ENCODE data around the gene NUDT3.
"Not testable (repeated sequence)": the region's sequence is repeated elsewhere in the genome, so short reads cannot be mapped to it uniquely, and the experiment has no call there.

Gene NUDT3

GRCh38 chr6:34259529-34260069 lies 132.9 kb downstream of the NUDT3 start:
- no peak for DNase-seq (ENCODE audit: low read depth in 2 of 2)

DNA sequence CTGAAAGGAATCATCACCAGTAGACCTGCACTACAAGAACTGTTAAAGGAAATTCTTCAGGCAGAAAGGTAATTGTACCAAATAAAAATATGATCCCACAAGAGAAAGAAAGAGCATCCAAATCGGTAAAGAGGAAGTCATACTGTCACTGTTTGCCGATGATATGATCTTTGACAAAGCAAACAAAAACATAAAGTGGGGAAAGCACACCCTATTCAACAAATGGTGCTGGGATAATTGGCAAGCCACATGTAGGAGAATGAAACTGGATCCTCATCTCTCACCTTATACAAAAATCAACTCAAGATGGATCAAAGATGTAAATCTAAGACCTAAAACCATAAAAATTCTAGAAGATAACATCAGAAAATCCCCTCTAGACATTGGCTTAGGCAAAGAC lies 140.1 kb downstream of the NUDT3 start:
- DNase-seq (ENCODE audit: low read depth in 2 of 2): not testable (repeated sequence)

- no peak for DNase-seq (ENCODE audit: low read depth in 2 of 2)
These were observed 142.8 kb downstream of the NUDT3 start for GRCh38 chr6:34249469-34250261.

GRCh38 chr6:34248727-34249468 lies 143.6 kb downstream of the NUDT3 start, which contains the start of gene SMIM29:
SMIM29 (minus strand) TSS chr6:34249006; CDS start chr6:34247791, 1,215 bp downstream.
- DNase-seq (ENCODE audit: low read depth in 2 of 2): peak; percentile 96 to 97

DNA sequence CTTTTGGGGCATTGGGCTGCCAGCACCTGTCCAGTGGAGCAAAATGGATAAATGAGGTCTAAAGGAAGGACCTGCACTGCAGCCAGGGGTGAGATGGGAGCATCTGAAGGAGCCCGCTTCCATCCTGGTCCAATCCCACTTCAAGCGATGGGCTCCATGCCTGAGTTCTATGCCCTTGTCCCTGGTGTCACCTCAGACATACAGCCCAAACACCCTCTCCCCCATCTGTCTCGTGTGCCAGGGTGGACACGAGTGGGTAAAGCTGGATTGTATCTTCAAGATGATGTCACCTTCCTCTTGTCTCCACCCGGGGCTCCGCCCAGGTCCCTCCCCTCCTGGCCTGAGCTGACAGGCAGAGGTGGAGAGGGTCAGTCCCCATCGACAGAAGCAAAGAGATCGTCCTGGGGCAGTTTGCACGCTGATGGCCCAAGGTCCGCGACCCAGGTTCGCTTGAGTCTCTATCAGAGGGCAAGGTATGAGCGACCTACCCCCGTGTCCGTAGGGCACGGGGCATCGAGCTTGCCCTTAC lies 144.2 kb downstream of the NUDT3 start:
- DNase-seq (ENCODE audit: low read depth in 2 of 2): no peak

- DNase-seq (ENCODE audit: low read depth in 2 of 2): no peak
These were observed 144.8 kb downstream of the NUDT3 start for GRCh38 chr6:34247481-34248197.

DNA sequence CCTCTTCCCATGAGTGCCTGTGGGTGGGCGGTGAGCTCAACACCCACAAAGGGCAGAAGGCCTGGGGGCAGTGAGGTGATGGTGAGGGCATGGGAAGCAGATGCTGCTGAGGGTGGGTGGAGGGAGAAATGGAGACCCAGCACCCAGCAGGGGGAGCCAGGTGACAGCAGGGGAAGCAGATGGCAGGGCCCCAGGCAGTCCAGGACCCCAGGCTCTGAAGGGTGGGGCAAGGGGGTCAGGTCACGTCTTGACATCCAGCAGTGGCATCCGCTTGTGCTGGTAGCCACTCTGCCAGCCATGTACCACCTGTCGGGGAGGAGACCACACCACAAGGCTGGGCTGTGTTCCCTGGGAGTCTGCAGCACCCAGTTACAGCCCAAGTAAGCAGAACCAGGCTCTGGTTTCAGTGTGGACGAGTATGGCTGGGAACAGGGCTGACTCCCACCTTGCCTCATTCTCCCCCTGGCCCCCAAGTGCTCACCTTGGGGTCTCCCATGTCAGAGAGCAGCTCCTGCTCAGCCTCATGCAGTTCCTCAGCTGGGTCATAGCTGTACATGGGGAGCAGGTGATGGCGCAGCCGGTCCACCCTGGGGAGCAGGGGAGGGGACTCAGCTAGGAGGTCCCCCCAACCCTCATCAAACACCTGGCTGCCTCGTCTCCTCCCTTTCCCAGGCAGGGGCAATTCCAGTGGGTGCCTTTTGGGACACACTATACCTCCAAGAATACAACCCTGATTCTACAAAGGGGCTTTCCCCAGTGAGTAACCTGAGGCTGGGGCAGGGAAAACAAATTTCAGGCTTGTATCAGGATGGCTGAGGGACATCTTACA lies 145.7 kb downstream of the NUDT3 start:
- no peak for DNase-seq (ENCODE audit: low read depth in 2 of 2)

GRCh38 chr6:34246249-34246562 lies 146.3 kb downstream of the NUDT3 start:
- DNase-seq (ENCODE audit: low read depth in 2 of 2): no peak

DNA sequence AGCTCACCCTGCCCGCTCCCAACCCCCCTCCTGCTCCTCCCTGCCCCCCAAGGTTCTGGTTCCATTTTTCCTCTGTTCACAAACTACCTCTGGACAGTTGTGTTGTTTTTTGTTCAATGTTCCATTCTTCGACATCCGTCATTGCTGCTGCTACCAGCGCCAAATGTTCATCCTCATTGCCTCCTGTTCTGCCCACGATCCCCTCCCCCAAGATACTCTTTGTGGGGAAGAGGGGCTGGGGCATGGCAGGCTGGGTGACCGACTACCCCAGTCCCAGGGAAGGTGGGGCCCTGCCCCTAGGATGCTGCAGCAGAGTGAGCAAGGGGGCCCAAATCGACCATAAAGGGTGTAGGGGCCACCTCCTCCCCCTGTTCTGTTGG lies 146.7 kb downstream of the NUDT3 start:
- DNase-seq (ENCODE audit: low read depth in 2 of 2): not testable (repeated sequence)

DNA sequence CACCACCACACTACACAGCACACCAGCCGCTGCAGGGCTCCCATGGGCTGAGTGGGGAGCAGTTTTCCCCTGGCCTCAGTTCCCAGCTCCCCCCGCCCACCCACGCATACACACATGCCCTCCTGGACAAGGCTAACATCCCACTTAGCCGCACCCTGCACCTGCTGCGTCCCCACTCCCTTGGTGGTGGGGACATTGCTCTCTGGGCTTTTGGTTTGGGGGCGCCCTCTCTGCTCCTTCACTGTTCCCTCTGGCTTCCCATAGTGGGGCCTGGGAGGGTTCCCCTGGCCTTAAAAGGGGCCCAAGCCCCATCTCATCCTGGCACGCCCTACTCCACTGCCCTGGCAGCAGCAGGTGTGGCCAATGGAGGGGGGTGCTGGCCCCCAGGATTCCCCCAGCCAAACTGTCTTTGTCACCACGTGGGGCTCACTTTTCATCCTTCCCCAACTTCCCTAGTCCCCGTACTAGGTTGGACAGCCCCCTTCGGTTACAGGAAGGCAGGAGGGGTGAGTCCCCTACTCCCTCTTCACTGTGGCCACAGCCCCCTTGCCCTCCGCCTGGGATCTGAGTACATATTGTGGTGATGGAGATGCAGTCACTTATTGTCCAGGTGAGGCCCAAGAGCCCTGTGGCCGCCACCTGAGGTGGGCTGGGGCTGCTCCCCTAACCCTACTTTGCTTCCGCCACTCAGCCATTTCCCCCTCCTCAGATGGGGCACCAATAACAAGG lies 147.3 kb downstream of the NUDT3 start:
- DNase-seq (ENCODE audit: low read depth in 2 of 2): not testable (repeated sequence)

- DNase-seq (ENCODE audit: low read depth in 2 of 2): peak in 1 of 2 donors; percentile 67
These were observed 148.3 kb downstream of the NUDT3 start for GRCh38 chr6:34243901-34244884.

GRCh38 chr6:34243131-34243771 lies 149.2 kb downstream of the NUDT3 start:
- DNase-seq (ENCODE audit: low read depth in 2 of 2): no peak

DNA sequence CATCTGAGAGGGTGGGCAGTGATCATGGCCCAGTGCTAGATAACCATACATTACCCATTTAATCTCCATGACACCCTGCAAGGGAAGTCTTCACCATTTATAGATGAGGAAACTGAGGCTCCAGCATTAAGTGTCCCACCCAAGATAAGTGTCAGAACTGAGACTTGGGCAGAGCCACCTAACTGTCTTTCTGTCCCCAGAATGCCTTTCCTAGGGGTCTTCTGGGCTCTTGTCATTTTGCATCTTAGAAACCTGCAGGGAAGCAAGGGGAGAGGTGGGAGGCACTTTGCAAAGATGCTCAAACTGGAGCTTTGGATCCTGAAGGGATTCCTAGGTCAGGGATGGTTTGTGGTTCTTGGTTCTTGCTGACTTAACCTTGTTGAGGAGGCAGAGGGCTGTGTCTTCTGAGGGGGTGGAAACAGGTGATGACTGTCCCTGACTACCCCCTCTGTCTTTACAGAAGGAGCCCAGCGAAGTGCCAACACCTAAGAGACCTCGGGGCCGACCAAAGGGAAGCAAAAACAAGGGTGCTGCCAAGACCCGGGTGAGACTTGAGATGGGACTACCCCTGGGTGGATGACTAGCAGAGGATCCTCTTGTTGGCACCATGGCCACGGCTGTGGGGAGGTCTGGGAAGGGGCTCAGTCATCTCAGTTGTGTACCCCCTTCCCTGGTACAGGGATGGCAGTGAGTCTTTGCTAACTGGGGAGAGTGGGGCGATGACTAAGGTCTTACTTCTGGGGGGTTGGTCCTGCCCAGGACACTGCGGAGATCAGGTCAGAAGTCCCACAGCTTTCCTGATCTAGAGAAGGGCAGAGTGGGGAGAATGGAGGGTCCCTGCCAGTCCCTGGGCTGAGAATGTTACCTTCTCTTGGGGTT lies 150.0 kb downstream of the NUDT3 start:
- no peak for DNase-seq (ENCODE audit: low read depth in 2 of 2)

DNA sequence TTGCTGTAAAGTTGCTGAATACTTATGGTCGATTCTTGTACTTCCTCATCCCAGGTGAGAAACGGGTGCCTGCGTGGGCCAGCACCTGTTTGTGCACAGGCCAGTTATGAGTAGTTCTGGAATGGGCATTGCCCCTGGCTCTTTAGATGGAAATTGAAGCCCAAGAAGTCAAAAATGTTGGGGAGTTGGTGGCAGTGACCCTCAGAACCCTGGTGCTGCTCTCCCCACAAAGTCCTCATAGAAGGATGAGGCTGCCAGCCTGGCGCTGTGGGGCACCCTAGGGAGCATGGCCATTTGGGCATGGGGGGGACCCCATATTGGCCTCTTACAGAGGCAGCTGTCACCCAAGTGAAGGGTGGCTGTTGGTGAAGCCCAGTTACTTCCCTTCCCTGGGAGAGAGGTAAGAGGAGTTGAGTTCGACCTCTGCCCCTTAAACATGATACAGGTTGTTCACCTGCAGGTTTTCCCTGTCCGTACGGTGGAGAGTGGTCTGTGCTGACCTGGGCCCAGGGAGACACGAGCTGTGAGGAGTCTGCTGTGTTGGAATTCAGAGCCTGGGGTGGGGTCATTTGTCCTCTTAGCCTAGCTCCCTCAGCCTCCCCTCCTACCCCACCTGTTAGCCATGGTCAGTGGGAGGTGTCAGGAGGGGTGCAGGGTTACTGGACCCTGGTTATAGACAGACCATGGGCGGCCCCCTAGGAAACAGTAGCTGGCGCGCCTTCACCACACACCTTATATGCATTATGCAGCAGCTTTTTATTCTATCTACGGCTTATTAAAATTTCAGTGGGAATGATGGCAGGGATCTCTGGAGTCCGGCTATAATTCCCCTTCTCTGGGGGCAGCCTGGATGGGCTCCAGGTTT lies 150.9 kb downstream of the NUDT3 start:
- DNase-seq (ENCODE audit: low read depth in 2 of 2): no peak

GRCh38 chr6:34240329-34241248 lies 151.9 kb downstream of the NUDT3 start:
- no peak for DNase-seq (ENCODE audit: low read depth in 2 of 2)

GRCh38 chr6:34239893-34240292 lies 152.6 kb downstream of the NUDT3 start:
- no peak for DNase-seq (ENCODE audit: low read depth in 2 of 2)

All from stimulated activated CD8-positive, alpha-beta memory T cell treated with anti-CD3 and anti-CD28 coated beads, Interleukin-2, amount 100 ng/mL, for 48 hours (primary cell).